ENCODE results near the gene WIZ. TPM values are rescaled to one million over a fixed set of nuclear protein-coding genes. Genes with fewer than 3 reads are reported as not detected.
A peak's percentile ranks its signal among the peaks of the same experiment; 100 is the strongest.

The WIZ gene
- polyA plus RNA-seq, 1 donor (not counting 4 experiments of a cell fraction or from before 2014, with no cell fraction given), result 5.1 TPM

GRCh38 chr19:15418579-15419412 is 31.0 kb downstream of the WIZ start, which contains the start of gene AKAP8L:
TSS of gene AKAP8L (minus strand) at chr19:15418988. CDS start at chr19:15418923, 65 bp downstream.
- peak within 1 kb of the TSS; percentile 90 to 97 (median 93) for H3K4me3 ChIP-seq (ENCODE audit: control insufficient read depth in 2 of 3, extremely low read depth in 1 of 3, insufficient read depth in 2 of 3, low read depth in 1 of 3, low read length in 3 of 3)
- H3K9me3 ChIP-seq (ENCODE audit: control insufficient read depth, low read depth, low read length), result peaks cover 5% of the 10 kb centered on the region
- H3K79me2 ChIP-seq (ENCODE audit: control insufficient read depth, insufficient read depth, low read length), result peaks cover 47% of the 10 kb centered on the region
- no peaks in the 10 kb centered on the region for H3K9me1 ChIP-seq (ENCODE audit: control insufficient read depth, extremely low read depth, insufficient read depth, low read length)
- H3K27ac ChIP-seq (ENCODE audit: control insufficient read depth, insufficient read depth, low read length), result peak within 1 kb of the TSS; percentile 77
- FAIRE-seq (peak; percentile 79), DNase-seq (ENCODE audit: low read depth, low spot score) (peak; percentile 98)
- no peaks in the 10 kb centered on the region for H3K27me3 ChIP-seq (ENCODE audit: control insufficient read depth, extremely low read depth, insufficient read depth, low read length)
- H2AFZ ChIP-seq (ENCODE audit: control insufficient read depth, low read length), result peak within 1 kb of the TSS; percentile 81
- H3K36me3 ChIP-seq (ENCODE audit: control insufficient read depth in 2 of 2, extremely low read depth in 1 of 2, insufficient read depth in 2 of 2, low read length in 2 of 2), result peaks cover 9 to 16% of the 10 kb centered on the region in 2 experiments
- TF ChIP-seq CTCF (optimal IDR thresholded peaks at IDR 0.05 in 1 of 3, IDR thresholded peaks at IDR 0.05 in 1 of 3, conservative IDR thresholded peaks at IDR 0.05 in 1 of 3; ENCODE audit: extremely low read depth in 1 of 3, insufficient read depth in 2 of 3, low read length in 3 of 3), result peak; percentile 65 to 75 (median 66)
- TF ChIP-seq EZH2 (IDR thresholded peaks at IDR 0.05; ENCODE audit: low read length), result no peak
- peak within 1 kb of the TSS; percentile 94 for H3K9ac ChIP-seq (ENCODE audit: control insufficient read depth, extremely low read depth, insufficient read depth, low read length)
- dilution Hi-C loops (cut with MboI; ENCODE audit: extremely low pct_ligation_motif_present, low sequenced_read_pairs), result no loop called here
- H4K20me1 ChIP-seq (ENCODE audit: control insufficient read depth, extremely low read depth, insufficient read depth, low read length), result peaks cover 6% of the 10 kb centered on the region
- peak within 1 kb of the TSS; percentile 100 for H3K4me2 ChIP-seq (ENCODE audit: control insufficient read depth, extremely low read depth, insufficient read depth, low read depth, low read length)
- peaks cover 11% of the 10 kb centered on the region for H3K4me1 ChIP-seq (ENCODE audit: control insufficient read depth, extremely low read depth, insufficient read depth, low read length)

GRCh38 chr19:15418231-15418578 is 31.6 kb downstream of the WIZ start:
- H4K20me1 ChIP-seq (ENCODE audit: control insufficient read depth, extremely low read depth, insufficient read depth, low read length), result peaks cover 11% of the 10 kb centered on the region
- peak overlapping the region; percentile 77 for H3K27ac ChIP-seq (ENCODE audit: control insufficient read depth, insufficient read depth, low read length)
- peak overlapping the region; percentile 90 to 97 (median 93) for H3K4me3 ChIP-seq (ENCODE audit: control insufficient read depth in 2 of 3, extremely low read depth in 1 of 3, insufficient read depth in 2 of 3, low read depth in 1 of 3, low read length in 3 of 3)
- DNase-seq (ENCODE audit: low read depth, low spot score), result no peak
- H3K4me2 ChIP-seq (ENCODE audit: control insufficient read depth, extremely low read depth, insufficient read depth, low read depth, low read length), result peak overlapping the region; percentile 85
- H3K36me3 ChIP-seq (ENCODE audit: control insufficient read depth in 2 of 2, extremely low read depth in 1 of 2, insufficient read depth in 2 of 2, low read length in 2 of 2), result peaks cover 4 to 12% of the 10 kb centered on the region in 2 experiments
- H3K9me3 ChIP-seq (ENCODE audit: control insufficient read depth, low read depth, low read length), result peaks cover 2% of the 10 kb centered on the region
- H3K9me1 ChIP-seq (ENCODE audit: control insufficient read depth, extremely low read depth, insufficient read depth, low read length), result no peaks in the 10 kb centered on the region
- H3K4me1 ChIP-seq (ENCODE audit: control insufficient read depth, extremely low read depth, insufficient read depth, low read length), result peaks cover 11% of the 10 kb centered on the region
- no peaks in the 10 kb centered on the region for H3K27me3 ChIP-seq (ENCODE audit: control insufficient read depth, extremely low read depth, insufficient read depth, low read length)
- TF ChIP-seq EZH2 (IDR thresholded peaks at IDR 0.05; ENCODE audit: low read length) (no peak), CTCF (optimal IDR thresholded peaks at IDR 0.05 in 1 of 3, IDR thresholded peaks at IDR 0.05 in 1 of 3, conservative IDR thresholded peaks at IDR 0.05 in 1 of 3; ENCODE audit: extremely low read depth in 1 of 3, insufficient read depth in 2 of 3, low read length in 3 of 3) (no peak)
- H3K9ac ChIP-seq (ENCODE audit: control insufficient read depth, extremely low read depth, insufficient read depth, low read length), result peak overlapping the region; percentile 94
- dilution Hi-C loops (cut with MboI; ENCODE audit: extremely low pct_ligation_motif_present, low sequenced_read_pairs), result no loop called here
- H2AFZ ChIP-seq (ENCODE audit: control insufficient read depth, low read length), result peak overlapping the region; percentile 81
- H3K79me2 ChIP-seq (ENCODE audit: control insufficient read depth, insufficient read depth, low read length), result peaks cover 53% of the 10 kb centered on the region
- FAIRE-seq, result no peak
